ENCODE results near the gene DNAH8.

- TF ChIP-seq CTCF (IDR thresholded peaks at IDR 0.05), result no peak
- no peak for TF ChIP-seq POLR2AphosphoS5 (IDR thresholded peaks at IDR 0.05)
- TF ChIP-seq POLR2A (IDR thresholded peaks at IDR 0.05), result no peak
- TF ChIP-seq EP300 (IDR thresholded peaks at IDR 0.05), result no peak
Measured at GRCh38 chr6:38822963-38823362, 107.9 kb downstream of the DNAH8 start.

Data from sigmoid colon (tissue), 4 donors.